ENCODE data around the gene PREPL.

DNA sequence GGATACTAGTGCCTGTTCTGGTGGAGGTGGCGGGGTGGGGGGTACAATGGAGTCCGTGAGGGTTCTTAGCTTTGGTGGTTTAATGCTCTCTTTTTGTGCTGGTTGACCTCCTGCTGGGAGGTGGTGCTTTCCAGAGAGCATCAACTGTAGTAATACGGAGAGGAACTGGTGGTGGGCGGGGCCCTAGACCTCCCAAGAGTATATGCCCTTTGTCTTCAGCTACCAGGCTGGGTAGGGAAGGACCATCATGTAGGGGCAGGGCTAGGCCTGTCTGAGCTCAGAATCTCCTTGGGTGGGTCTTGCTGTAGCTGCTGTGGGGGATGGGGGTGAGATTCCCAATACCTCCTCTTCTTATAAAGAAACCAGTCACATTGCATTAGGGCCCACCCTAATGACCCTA is 27.6 kb upstream of the PREPL start:
- TF ChIP-seq POLR2A (IDR thresholded peaks at IDR 0.05; ENCODE audit: low read length) (no peak), GATA1 (IDR thresholded peaks at IDR 0.05; ENCODE audit: low read depth, low read length) (no peak)

Data from erythroblast (primary cell).